Hepatocyte (in vitro differentiated cells): ENCODE data around the gene MTAP. TPM values are rescaled to one million over a fixed set of nuclear protein-coding genes. Genes with fewer than 3 reads are reported as not detected.

Experiments
- DNase-seq: peaks from one replicate; pipeline ENCODE4 v3.0.0-alpha.2; 2016; ENCODE audit warnings: low spot score
- H2AFZ ChIP-seq: fragments of 200-600 bp; sonication (generic); 2 replicates; pipeline ENCODE4 v1.6.0; 2016; ENCODE audit warnings: antibody characterized with exemption, mild to moderate bottlenecking
- H3K27ac ChIP-seq: fragments of 200-600 bp; sonication (generic); 2 replicates; pipeline ENCODE4 v1.5.1; 2016; ENCODE audit warnings: mild to moderate bottlenecking
- H3K27me3 ChIP-seq: fragments of 200-600 bp; sonication (generic); 2 replicates; pipeline ENCODE4 v1.6.1; 2016
- H3K36me3 ChIP-seq: fragments of 200-600 bp; sonication (generic); replicated peaks from 2 replicates; pipeline ENCODE4 v1.5.1; 2016; ENCODE audit warnings: low read depth; ENCODE audit not compliant: insufficient read depth
- H3K4me1 ChIP-seq: fragments of 200-600 bp; sonication (generic); 2 replicates; pipeline ENCODE4 v1.5.1; 2016; ENCODE audit warnings: mild to moderate bottlenecking, moderate library complexity; ENCODE audit not compliant: insufficient read depth
- H3K4me2 ChIP-seq: fragments of 200-600 bp; sonication (generic); 2 replicates; pipeline ENCODE4 v1.6.0; 2016
- H3K4me3 ChIP-seq: fragments of 200-600 bp; sonication (generic); 2 replicates; pipeline ENCODE4 v1.5.1; 2016; ENCODE audit warnings: mild to moderate bottlenecking
- H3K79me2 ChIP-seq: fragments of 200-600 bp; sonication (generic); 2 replicates; pipeline ENCODE4 v1.6.0; 2017; ENCODE audit warnings: mild to moderate bottlenecking
- H3K9me2 ChIP-seq: fragments of 200-600 bp; sonication (generic); replicated peaks from 2 replicates; pipeline ENCODE4 v1.6.0; 2017; ENCODE audit warnings: mild to moderate bottlenecking; ENCODE audit not compliant: insufficient read depth
- H3K9me3 ChIP-seq: fragments of 200-600 bp; sonication (generic); 2 replicates; pipeline ENCODE4 v1.5.1; 2016; ENCODE audit warnings: low read depth, mild to moderate bottlenecking
- H4K20me1 ChIP-seq: fragments of 200-600 bp; sonication (generic); 2 replicates; pipeline ENCODE4 v1.6.0; 2016; ENCODE audit warnings: mild to moderate bottlenecking; ENCODE audit not compliant: insufficient read depth, poor library complexity, severe bottlenecking
- EZH2 ChIP-seq: fragments of 200-600 bp; sonication (generic); IDR thresholded peaks from 2 replicates; pipeline ENCODE4 v1.6.1; 2016; ENCODE audit warnings: antibody characterized with exemption, mild to moderate bottlenecking, borderline replicate concordance
- EZH2phosphoT487 ChIP-seq: fragments of 200-600 bp; sonication (generic); IDR thresholded peaks from one replicate; pipeline ENCODE4 v1.6.1; 2018; ENCODE audit warnings: antibody characterized with exemption, mild to moderate bottlenecking, low read depth, moderate library complexity; ENCODE audit not compliant: unreplicated experiment, severe bottlenecking
- WGBS: methylation state at CpG from one replicate; pipeline ENCODE4 v1.1.6; 2016; ENCODE audit warnings: low lambda C conversion rate; ENCODE audit errors: missing lambda C conversion rate; 5-methylcytosine and 5-hydroxymethylcytosine counted together
- polyA plus RNA-seq: library from polyadenylated mRNA; unstranded; fragments of >200 nt; fragmentation: Nextera tagmentation; extraction: Ambion mirVana; gene quantifications from 2 replicates; pipeline ENCODE4 v1.2.1, GENCODE V29; 2016
- total RNA-seq: library from RNA; depleted of rRNA; stranded (reverse); fragments of >200 nt; gene quantifications from 2 replicates; pipeline ENCODE4 v1.2.3, GENCODE V29; 2014
- TF ChIP-seq, protein P1 (sequence below): fragments of 200-600 bp; sonication (generic); IDR thresholded peaks from 2 replicates; pipeline ENCODE4 v1.5.1; 2016; ENCODE audit warnings: antibody characterized with exemption, mild to moderate bottlenecking; ENCODE audit not compliant: poor library complexity

MTAP gene
- total and polyA plus RNA-seq, 2 experiments from 2014 or later: 21.2 to 38.8 TPM

DNA sequence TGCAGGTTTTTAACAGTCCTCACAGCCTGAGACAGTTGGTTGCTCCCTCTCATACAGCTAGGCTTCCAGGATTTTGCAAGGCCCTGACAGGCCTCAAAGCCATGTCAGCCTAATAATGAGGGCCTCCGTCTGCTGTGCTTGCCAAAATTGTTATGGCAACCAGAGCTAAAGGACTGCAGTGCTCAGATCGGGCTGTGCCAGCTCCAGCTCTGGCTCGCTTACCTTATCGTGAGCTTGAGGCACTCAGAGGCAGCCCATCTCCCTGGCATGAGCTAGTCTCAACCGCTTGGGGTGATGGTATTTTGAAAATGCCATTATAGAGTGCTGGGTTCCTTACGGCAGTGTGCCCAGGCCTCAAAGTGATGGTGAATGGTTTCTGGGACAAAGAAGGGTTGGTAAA lies 8.4 kb downstream of the MTAP start:
- H3K27me3 ChIP-seq: no peaks in the 10 kb centered on the region
- H3K4me2 ChIP-seq: no peak overlapping the region
- WGBS: 96% methylated on average over 6 of the region's 6 CpGs
- H3K9me2 ChIP-seq: no peaks in the 10 kb centered on the region
- no peaks in the 10 kb centered on the region for H3K9me3 ChIP-seq
- peaks cover 13% of the 10 kb centered on the region for H4K20me1 ChIP-seq
- H3K4me1 ChIP-seq: no peaks in the 10 kb centered on the region
- H3K36me3 ChIP-seq: no peaks in the 10 kb centered on the region
- H3K4me3 ChIP-seq: no peak overlapping the region
- H3K79me2 ChIP-seq: peaks cover 51% of the 10 kb centered on the region
- no peak for TF ChIP-seq EZH2phosphoT487
- TF ChIP-seq EZH2: no peak
- TF ChIP-seq, protein P1, sequence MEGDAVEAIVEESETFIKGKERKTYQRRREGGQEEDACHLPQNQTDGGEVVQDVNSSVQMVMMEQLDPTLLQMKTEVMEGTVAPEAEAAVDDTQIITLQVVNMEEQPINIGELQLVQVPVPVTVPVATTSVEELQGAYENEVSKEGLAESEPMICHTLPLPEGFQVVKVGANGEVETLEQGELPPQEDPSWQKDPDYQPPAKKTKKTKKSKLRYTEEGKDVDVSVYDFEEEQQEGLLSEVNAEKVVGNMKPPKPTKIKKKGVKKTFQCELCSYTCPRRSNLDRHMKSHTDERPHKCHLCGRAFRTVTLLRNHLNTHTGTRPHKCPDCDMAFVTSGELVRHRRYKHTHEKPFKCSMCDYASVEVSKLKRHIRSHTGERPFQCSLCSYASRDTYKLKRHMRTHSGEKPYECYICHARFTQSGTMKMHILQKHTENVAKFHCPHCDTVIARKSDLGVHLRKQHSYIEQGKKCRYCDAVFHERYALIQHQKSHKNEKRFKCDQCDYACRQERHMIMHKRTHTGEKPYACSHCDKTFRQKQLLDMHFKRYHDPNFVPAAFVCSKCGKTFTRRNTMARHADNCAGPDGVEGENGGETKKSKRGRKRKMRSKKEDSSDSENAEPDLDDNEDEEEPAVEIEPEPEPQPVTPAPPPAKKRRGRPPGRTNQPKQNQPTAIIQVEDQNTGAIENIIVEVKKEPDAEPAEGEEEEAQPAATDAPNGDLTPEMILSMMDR: no peak
- no peak overlapping the region for H2AFZ ChIP-seq
- DNase-seq: no peak
- no peak overlapping the region for H3K27ac ChIP-seq

DNA sequence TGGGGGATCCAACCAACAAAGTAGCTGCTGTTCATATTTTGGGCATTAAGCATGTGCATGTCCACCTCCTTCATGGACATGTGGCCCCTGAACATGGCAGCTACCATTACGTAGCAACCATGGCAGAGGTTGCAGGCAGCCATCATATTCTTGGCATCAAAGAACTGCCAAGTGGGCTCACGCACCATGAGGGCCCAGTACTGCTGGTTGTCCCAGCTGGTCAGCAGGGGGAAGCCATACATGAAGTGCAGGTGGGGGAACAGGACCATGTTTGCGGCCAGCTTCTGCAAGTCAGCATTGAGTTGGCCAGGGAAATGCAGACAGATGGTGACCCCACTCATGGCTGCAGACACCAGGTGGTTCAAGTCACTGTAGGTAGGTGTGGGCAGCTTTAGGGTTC lies 9.5 kb downstream of the MTAP start:
- Histone ChIP-seq H3K27me3 (no peaks in the 10 kb centered on the region), H3K27ac (peak overlapping the region; percentile 30), H3K4me1 (no peaks in the 10 kb centered on the region), H3K79me2 (peaks cover 45% of the 10 kb centered on the region), H3K4me2 (no peak overlapping the region), H3K36me3 (no peaks in the 10 kb centered on the region), H3K9me2 (no peaks in the 10 kb centered on the region), H2AFZ (no peak overlapping the region), H3K9me3 (no peaks in the 10 kb centered on the region), H4K20me1 (peaks cover 12% of the 10 kb centered on the region), H3K4me3 (no peak overlapping the region)
- TF ChIP-seq EZH2phosphoT487: no peak
- TF ChIP-seq, protein P1: no peak
- no peak for TF ChIP-seq EZH2
- no peak for DNase-seq
- 96% methylated on average over 3 of the region's 3 CpGs for WGBS

DNA sequence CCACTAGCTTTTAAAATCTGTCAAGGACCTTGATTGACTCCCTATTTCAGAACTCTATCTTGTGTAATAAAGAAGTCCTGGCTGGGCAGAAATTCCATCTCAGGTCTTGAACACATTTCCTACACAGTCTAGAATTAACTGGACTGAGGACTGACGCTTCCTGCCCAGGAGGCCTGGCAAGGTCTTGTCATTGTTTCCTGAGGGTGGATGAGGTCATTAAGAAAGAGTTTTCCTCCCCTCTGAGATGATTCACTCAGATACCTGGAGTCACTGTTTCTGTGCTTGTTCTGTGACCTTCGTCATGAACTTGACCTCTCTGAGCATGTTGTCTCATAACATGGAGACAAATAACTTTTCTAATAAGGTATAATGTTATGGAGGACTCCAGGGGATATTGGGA lies 10.0 kb downstream of the MTAP start:
- no peaks in the 10 kb centered on the region for H3K9me3 ChIP-seq
- no peak overlapping the region for H2AFZ ChIP-seq
- H4K20me1 ChIP-seq: peaks cover 7% of the 10 kb centered on the region
- TF ChIP-seq, protein P1: no peak
- TF ChIP-seq EZH2phosphoT487 (no peak), EZH2 (no peak)
- H3K4me2 ChIP-seq: no peak overlapping the region
- DNase-seq: no peak
- WGBS: 87% methylated on average over 2 of the region's 2 CpGs
- H3K27ac ChIP-seq: peak overlapping the region; percentile 39
- no peak overlapping the region for H3K4me3 ChIP-seq
- no peaks in the 10 kb centered on the region for H3K27me3 ChIP-seq
- no peaks in the 10 kb centered on the region for H3K9me2 ChIP-seq
- no peaks in the 10 kb centered on the region for H3K4me1 ChIP-seq
- H3K36me3 ChIP-seq: no peaks in the 10 kb centered on the region
- H3K79me2 ChIP-seq: peaks cover 40% of the 10 kb centered on the region
